ENCODE measurements around the gene PRELP.

Gene PRELP

DNA sequence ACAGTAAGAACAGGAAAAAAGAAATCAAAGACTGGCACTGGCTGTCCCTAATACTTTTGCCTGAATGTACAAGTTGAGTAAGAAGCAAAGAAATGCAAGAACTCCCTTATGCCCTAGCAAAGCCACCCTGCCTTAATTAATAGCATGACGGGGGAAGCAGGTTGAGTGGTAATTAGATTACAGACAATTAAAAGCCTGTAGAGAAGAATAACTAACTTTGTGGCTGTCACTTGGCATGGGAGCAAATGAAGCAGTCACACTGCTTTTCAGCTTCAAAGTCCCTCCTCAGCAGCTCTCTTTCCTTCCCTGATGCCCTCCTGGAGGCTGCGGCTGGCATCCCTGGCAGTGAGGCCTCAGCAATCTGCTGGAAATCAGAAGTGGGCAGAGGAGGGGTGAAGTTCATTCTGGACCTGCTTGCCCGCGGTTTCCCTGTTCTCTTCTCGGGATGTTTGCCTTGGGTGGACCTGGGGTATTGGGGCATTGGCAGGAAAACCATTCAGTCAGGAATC lies 21.7 kb downstream of the PRELP start:
- no peak overlapping the region for H3K9ac ChIP-seq (ENCODE audit: low read length)
- no peaks in the 10 kb centered on the region for H3K9me3 ChIP-seq (ENCODE audit: low read length)
- H3K27me3 ChIP-seq (ENCODE audit: control insufficient read depth in 1 of 2, insufficient read depth in 2 of 2, low read length in 2 of 2), result no peaks in the 10 kb centered on the region
- H3K4me3 ChIP-seq (ENCODE audit: low read depth in 1 of 2, low read length in 2 of 2), result no peak overlapping the region
- H3K36me3 ChIP-seq (ENCODE audit: insufficient read depth, low read length), result no peaks in the 10 kb centered on the region
- peaks cover 15% of the 10 kb centered on the region for H3K4me1 ChIP-seq (ENCODE audit: insufficient read depth, low read length)
- H3K27ac ChIP-seq (ENCODE audit: low read depth, low read length), result no peak overlapping the region

GRCh38 chr1:203499643-203500278 lies 24.2 kb downstream of the PRELP start:
- H3K27ac ChIP-seq (ENCODE audit: low read depth, low read length), result no peak overlapping the region
- no peaks in the 10 kb centered on the region for H3K27me3 ChIP-seq (ENCODE audit: control insufficient read depth in 1 of 2, insufficient read depth in 2 of 2, low read length in 2 of 2)
- H3K9me3 ChIP-seq (ENCODE audit: low read length), result no peaks in the 10 kb centered on the region
- no peaks in the 10 kb centered on the region for H3K36me3 ChIP-seq (ENCODE audit: insufficient read depth, low read length)
- H3K4me1 ChIP-seq (ENCODE audit: insufficient read depth, low read length), result peaks cover 30% of the 10 kb centered on the region
- H3K9ac ChIP-seq (ENCODE audit: low read length), result no peak overlapping the region
- H3K4me3 ChIP-seq (ENCODE audit: low read depth in 1 of 2, low read length in 2 of 2), result no peak overlapping the region

GRCh38 chr1:203500279-203500678 lies 24.7 kb downstream of the PRELP start:
- H3K36me3 ChIP-seq (ENCODE audit: insufficient read depth, low read length), result no peaks in the 10 kb centered on the region
- no peak overlapping the region for H3K4me3 ChIP-seq (ENCODE audit: low read depth in 1 of 2, low read length in 2 of 2)
- H3K27ac ChIP-seq (ENCODE audit: low read depth, low read length), result no peak overlapping the region
- no peaks in the 10 kb centered on the region for H3K9me3 ChIP-seq (ENCODE audit: low read length)
- H3K9ac ChIP-seq (ENCODE audit: low read length), result no peak overlapping the region
- H3K4me1 ChIP-seq (ENCODE audit: insufficient read depth, low read length), result peaks cover 36% of the 10 kb centered on the region
- H3K27me3 ChIP-seq (ENCODE audit: control insufficient read depth in 1 of 2, insufficient read depth in 2 of 2, low read length in 2 of 2), result no peaks in the 10 kb centered on the region

GRCh38 chr1:203503836-203504235 lies 28.2 kb downstream of the PRELP start:
- Histone ChIP-seq H3K9me3 (ENCODE audit: low read length) (no peaks in the 10 kb centered on the region), H3K27ac (ENCODE audit: low read depth, low read length) (no peak overlapping the region), H3K4me3 (ENCODE audit: low read depth in 1 of 2, low read length in 2 of 2) (no peak overlapping the region), H3K9ac (ENCODE audit: low read length) (no peak overlapping the region), H3K27me3 (ENCODE audit: control insufficient read depth in 1 of 2, insufficient read depth in 2 of 2, low read length in 2 of 2) (no peaks in the 10 kb centered on the region), H3K4me1 (ENCODE audit: insufficient read depth, low read length) (peaks cover 66% of the 10 kb centered on the region), H3K36me3 (ENCODE audit: insufficient read depth, low read length) (no peaks in the 10 kb centered on the region)

DNA sequence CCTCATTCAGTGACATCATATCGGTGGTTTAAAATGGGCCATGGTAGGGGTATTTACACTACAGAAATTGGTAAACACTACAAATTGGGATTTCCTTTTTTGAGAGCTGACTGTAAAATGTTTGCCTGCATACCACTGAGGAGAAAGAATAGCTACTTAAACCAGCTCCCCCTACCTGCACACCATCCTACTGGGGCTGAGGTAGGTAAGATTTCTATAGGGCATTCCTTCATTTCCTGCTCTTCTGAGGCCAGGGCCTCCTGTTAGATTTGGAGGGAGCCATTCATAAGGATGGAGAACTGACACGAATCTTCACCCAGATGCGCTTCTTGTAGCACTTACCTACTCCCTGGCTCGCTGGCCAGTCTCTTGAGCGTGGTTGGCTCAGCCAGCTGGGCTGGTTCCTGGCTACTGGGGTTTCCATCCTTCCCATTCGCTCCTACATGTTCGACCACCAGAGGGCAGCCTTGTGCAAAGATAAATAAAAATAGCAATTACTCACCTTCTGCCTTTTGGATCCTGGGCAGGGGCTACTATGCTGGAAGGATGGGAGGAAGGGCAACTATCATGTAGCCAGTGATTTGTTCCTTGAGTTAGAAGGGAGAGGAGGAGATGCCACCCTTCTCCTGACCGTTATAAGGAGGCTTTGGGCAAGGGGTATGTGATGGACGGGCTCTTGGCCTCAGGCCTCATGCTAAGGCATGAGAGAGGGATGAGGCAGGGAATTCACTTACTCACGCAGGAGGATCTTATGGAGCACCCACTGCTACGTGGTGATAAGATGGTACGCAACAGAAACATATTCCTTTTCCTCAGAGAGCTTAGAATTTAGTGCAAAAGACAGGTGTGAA lies 29.0 kb downstream of the PRELP start:
- Histone ChIP-seq H3K27me3 (ENCODE audit: control insufficient read depth in 1 of 2, insufficient read depth in 2 of 2, low read length in 2 of 2) (no peaks in the 10 kb centered on the region), H3K36me3 (ENCODE audit: insufficient read depth, low read length) (no peaks in the 10 kb centered on the region), H3K27ac (ENCODE audit: low read depth, low read length) (peak overlapping the region; percentile 72), H3K4me3 (ENCODE audit: low read depth in 1 of 2, low read length in 2 of 2) (no peak overlapping the region), H3K9ac (ENCODE audit: low read length) (no peak overlapping the region), H3K4me1 (ENCODE audit: insufficient read depth, low read length) (peaks cover 74% of the 10 kb centered on the region), H3K9me3 (ENCODE audit: low read length) (no peaks in the 10 kb centered on the region)

DNA sequence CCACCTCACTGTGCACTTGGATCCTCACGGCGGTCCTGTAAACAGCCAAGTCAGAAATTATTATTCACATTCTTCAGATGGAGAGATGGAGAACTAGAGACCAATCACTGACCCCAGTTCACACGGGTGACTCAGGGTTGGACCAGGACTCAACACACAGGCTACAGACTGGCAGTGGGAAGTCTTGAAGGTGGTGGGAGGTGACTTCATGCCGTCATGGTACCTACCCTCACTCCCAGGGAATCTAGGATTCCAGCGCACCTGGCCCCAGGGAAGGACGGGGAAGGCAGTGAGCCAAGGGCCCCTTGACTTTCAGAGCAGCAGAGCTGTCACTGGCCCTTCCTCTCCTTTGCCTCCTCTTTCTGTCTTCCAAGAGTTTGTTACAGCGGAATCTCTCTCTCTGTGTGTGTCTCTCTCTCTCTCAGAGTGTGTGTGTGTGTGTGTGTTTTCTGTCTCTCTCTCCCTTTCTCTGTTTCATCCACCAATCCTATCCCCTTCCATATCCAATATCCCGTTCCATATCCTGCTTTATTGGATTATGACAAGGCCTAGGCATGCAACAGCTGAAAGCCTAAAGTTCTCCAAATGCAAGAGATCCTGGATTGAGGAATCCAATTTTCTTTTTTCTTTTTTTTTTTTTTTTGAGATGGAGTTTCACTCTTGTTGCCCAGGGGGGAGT lies 30.1 kb downstream of the PRELP start:
- H3K36me3 ChIP-seq (ENCODE audit: insufficient read depth, low read length), result no peaks in the 10 kb centered on the region
- H3K9me3 ChIP-seq (ENCODE audit: low read length), result no peaks in the 10 kb centered on the region
- no peaks in the 10 kb centered on the region for H3K27me3 ChIP-seq (ENCODE audit: control insufficient read depth in 1 of 2, insufficient read depth in 2 of 2, low read length in 2 of 2)
- no peak overlapping the region for H3K4me3 ChIP-seq (ENCODE audit: low read depth in 1 of 2, low read length in 2 of 2)
- no peak overlapping the region for H3K9ac ChIP-seq (ENCODE audit: low read length)
- peaks cover 74% of the 10 kb centered on the region for H3K4me1 ChIP-seq (ENCODE audit: insufficient read depth, low read length)
- peak overlapping the region; percentile 72 for H3K27ac ChIP-seq (ENCODE audit: low read depth, low read length)

GRCh38 chr1:203506858-203507626 lies 31.4 kb downstream of the PRELP start:
- peak overlapping the region; percentile 90 for H3K27ac ChIP-seq (ENCODE audit: low read depth, low read length)

GRCh38 chr1:203507759-203508158 lies 32.2 kb downstream of the PRELP start:
- no peaks in the 10 kb centered on the region for H3K36me3 ChIP-seq (ENCODE audit: insufficient read depth, low read length)
- peak overlapping the region; percentile 90 for H3K27ac ChIP-seq (ENCODE audit: low read depth, low read length)
- no peak overlapping the region for H3K9ac ChIP-seq (ENCODE audit: low read length)
- peaks cover 71% of the 10 kb centered on the region for H3K4me1 ChIP-seq (ENCODE audit: insufficient read depth, low read length)
- no peaks in the 10 kb centered on the region for H3K9me3 ChIP-seq (ENCODE audit: low read length)
- no peak overlapping the region for H3K4me3 ChIP-seq (ENCODE audit: low read depth in 1 of 2, low read length in 2 of 2)
- H3K27me3 ChIP-seq (ENCODE audit: control insufficient read depth in 1 of 2, insufficient read depth in 2 of 2, low read length in 2 of 2), result no peaks in the 10 kb centered on the region

More at GRCh38 chr1:203506858-203507626, 31.4 kb downstream of the PRELP start:
- peaks cover 71% of the 10 kb centered on the region for H3K4me1 ChIP-seq (ENCODE audit: insufficient read depth, low read length)
- H3K27me3 ChIP-seq (ENCODE audit: control insufficient read depth in 1 of 2, insufficient read depth in 2 of 2, low read length in 2 of 2), result no peaks in the 10 kb centered on the region
- no peak overlapping the region for H3K4me3 ChIP-seq (ENCODE audit: low read depth in 1 of 2, low read length in 2 of 2)
- H3K9me3 ChIP-seq (ENCODE audit: low read length), result no peaks in the 10 kb centered on the region
- H3K9ac ChIP-seq (ENCODE audit: low read length), result no peak overlapping the region
- no peaks in the 10 kb centered on the region for H3K36me3 ChIP-seq (ENCODE audit: insufficient read depth, low read length)

DNA sequence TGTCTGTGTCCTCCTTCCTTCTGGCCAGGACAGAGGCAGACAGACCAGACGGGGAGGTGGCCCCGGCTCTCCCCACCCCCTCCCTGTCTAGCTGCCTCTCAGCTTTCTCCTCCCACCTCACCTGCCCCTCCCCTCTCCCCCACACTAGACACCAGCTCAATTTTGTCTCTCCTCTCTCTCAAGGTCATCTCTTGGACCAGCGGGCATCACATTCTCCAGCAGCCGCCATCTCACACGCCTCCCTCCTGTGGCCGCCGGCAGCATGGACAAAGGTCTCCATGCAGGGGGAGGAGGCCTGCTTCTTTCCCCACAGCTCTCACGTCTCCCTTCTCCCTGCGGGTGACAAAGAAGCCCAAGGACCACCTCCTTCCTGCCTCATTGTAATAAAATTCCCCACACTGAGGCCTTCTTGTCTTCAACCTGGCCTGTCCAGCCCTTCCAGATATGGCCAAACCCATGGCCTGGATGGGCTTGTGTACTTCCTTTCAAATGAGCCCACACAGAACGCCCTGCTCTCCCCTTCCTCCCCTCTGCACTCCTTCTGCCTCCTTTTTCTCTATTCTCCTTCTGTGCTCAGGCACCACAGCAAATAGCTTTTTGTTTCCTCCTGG lies 33.0 kb downstream of the PRELP start:
- H3K27ac ChIP-seq (ENCODE audit: low read depth, low read length), result peak overlapping the region; percentile 82

DNA sequence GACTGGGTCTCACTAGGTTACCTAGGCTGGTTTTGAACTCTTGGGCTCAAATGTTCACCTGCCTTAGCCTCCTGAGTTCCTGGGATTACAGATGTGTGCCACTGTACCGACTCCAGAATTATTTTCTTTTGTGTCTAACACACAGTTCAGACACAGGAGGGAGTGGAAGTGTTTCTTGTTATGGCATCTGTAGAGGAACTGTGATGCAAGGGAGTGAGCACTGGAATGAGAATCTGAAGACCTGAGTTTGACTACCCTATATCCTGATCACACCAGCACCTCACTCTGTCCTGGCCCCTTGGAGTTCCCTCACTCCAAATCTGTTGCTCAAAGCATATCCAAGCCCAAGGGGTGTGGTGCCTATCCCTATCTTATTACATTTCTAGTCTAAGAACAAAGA lies 33.5 kb downstream of the PRELP start:
- Histone ChIP-seq H3K36me3 (ENCODE audit: insufficient read depth, low read length) (no peaks in the 10 kb centered on the region), H3K27ac (ENCODE audit: low read depth, low read length) (peak overlapping the region; percentile 82), H3K4me3 (ENCODE audit: low read depth in 1 of 2, low read length in 2 of 2) (no peak overlapping the region), H3K27me3 (ENCODE audit: control insufficient read depth in 1 of 2, insufficient read depth in 2 of 2, low read length in 2 of 2) (no peaks in the 10 kb centered on the region), H3K9ac (ENCODE audit: low read length) (peak overlapping the region; percentile 10), H3K4me1 (ENCODE audit: insufficient read depth, low read length) (peaks cover 79% of the 10 kb centered on the region), H3K9me3 (ENCODE audit: low read length) (no peaks in the 10 kb centered on the region)

More for the DNA sequence above, 33.0 kb downstream of the PRELP start:
- Histone ChIP-seq H3K27me3 (ENCODE audit: control insufficient read depth in 1 of 2, insufficient read depth in 2 of 2, low read length in 2 of 2) (no peaks in the 10 kb centered on the region), H3K9me3 (ENCODE audit: low read length) (no peaks in the 10 kb centered on the region), H3K9ac (ENCODE audit: low read length) (peak overlapping the region; percentile 10), H3K36me3 (ENCODE audit: insufficient read depth, low read length) (no peaks in the 10 kb centered on the region), H3K4me3 (ENCODE audit: low read depth in 1 of 2, low read length in 2 of 2) (no peak overlapping the region), H3K4me1 (ENCODE audit: insufficient read depth, low read length) (peaks cover 74% of the 10 kb centered on the region)

All from muscle layer of colon (tissue), 2 donors.